SHP77 (cell line): ENCODE data around the gene MICU2.
"Not testable (repeated sequence)": the region's sequence is repeated elsewhere in the genome, so short reads cannot be mapped to it uniquely, and the experiment has no call there.

Experiments
- DNase-seq, 2 experiments: peaks; one replicate each; lab custom pipeline; 2025; lab: John Stamatoyannopoulos, UW

The MICU2 gene

GRCh38 chr13:21594715-21595545 lies 9.0 kb downstream of the MICU2 start:
- DNase-seq: no peak

- DNase-seq: not testable (repeated sequence)
Observed at GRCh38 chr13:21590665-21591456, 13.1 kb downstream of the MICU2 start.

GRCh38 chr13:21590231-21590630 lies 13.7 kb downstream of the MICU2 start:
- DNase-seq: no peak

GRCh38 chr13:21589510-21589909 lies 14.5 kb downstream of the MICU2 start:
- DNase-seq: not testable (repeated sequence)

- DNase-seq: not testable (repeated sequence)
Observed at GRCh38 chr13:21588411-21588810, 15.6 kb downstream of the MICU2 start.

- no peak for DNase-seq
Observed at GRCh38 chr13:21584973-21585592, 18.9 kb downstream of the MICU2 start.

- no peak for DNase-seq
Observed at GRCh38 chr13:21583478-21583877, 20.5 kb downstream of the MICU2 start.

GRCh38 chr13:21580736-21581135 lies 23.2 kb downstream of the MICU2 start:
- no peak for DNase-seq

GRCh38 chr13:21579754-21580316 lies 24.1 kb downstream of the MICU2 start:
- no peak for DNase-seq

- DNase-seq: no peak
Observed at GRCh38 chr13:21578748-21579147, 25.2 kb downstream of the MICU2 start.

- DNase-seq: no peak
Observed at GRCh38 chr13:21576426-21576825, 27.5 kb downstream of the MICU2 start.

- no peak for DNase-seq
Observed at GRCh38 chr13:21573920-21574712, 29.9 kb downstream of the MICU2 start.

- no peak for DNase-seq
Observed at GRCh38 chr13:21569686-21570085, 34.3 kb downstream of the MICU2 start.

- DNase-seq: no peak
Observed at GRCh38 chr13:21568854-21569253, 35.1 kb downstream of the MICU2 start.

- no peak for DNase-seq
Observed at GRCh38 chr13:21567714-21568113, 36.3 kb downstream of the MICU2 start.

GRCh38 chr13:21557995-21558394 lies 46.0 kb downstream of the MICU2 start:
- no peak for DNase-seq

GRCh38 chr13:21556051-21556450 lies 47.9 kb downstream of the MICU2 start:
- no peak for DNase-seq

- DNase-seq: not testable (repeated sequence)
Observed at GRCh38 chr13:21553261-21553660, 50.7 kb downstream of the MICU2 start.

GRCh38 chr13:21550918-21551317 lies 53.1 kb downstream of the MICU2 start:
- DNase-seq: no peak

- DNase-seq: no peak
Observed at GRCh38 chr13:21549633-21550032, 54.3 kb downstream of the MICU2 start.

- no peak for DNase-seq
Observed at GRCh38 chr13:21548577-21548976, 55.4 kb downstream of the MICU2 start.

- DNase-seq: no peak
Observed at GRCh38 chr13:21546372-21546771, 57.6 kb downstream of the MICU2 start.
